ENCODE measurements around the gene NLRC5.

Gene NLRC5

DNA sequence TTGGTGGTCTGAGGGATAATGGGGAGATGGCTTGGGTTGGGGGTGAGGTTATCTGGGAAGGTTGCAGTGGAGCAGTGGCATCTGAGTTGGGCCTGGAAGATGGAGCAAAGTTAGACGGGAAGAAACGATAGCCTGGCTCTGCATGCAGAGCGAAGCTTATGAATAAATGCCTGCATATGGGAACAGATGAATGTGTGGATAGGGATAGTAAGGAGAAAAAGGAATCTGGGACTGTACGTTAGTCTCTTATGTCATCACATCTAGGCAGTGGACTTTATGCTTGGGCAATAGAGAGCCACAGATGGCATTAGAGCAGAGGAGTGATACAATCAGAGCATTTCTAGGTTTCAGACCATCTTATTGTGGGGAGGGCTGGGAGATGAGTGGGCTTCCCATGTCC lies 136.0 kb downstream of the NLRC5 start:
- TF ChIP-seq, protein P1, sequence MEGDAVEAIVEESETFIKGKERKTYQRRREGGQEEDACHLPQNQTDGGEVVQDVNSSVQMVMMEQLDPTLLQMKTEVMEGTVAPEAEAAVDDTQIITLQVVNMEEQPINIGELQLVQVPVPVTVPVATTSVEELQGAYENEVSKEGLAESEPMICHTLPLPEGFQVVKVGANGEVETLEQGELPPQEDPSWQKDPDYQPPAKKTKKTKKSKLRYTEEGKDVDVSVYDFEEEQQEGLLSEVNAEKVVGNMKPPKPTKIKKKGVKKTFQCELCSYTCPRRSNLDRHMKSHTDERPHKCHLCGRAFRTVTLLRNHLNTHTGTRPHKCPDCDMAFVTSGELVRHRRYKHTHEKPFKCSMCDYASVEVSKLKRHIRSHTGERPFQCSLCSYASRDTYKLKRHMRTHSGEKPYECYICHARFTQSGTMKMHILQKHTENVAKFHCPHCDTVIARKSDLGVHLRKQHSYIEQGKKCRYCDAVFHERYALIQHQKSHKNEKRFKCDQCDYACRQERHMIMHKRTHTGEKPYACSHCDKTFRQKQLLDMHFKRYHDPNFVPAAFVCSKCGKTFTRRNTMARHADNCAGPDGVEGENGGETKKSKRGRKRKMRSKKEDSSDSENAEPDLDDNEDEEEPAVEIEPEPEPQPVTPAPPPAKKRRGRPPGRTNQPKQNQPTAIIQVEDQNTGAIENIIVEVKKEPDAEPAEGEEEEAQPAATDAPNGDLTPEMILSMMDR (conservative IDR thresholded peaks at IDR 0.05): no peak
- no peak overlapping the region for H3K27ac ChIP-seq

DNA sequence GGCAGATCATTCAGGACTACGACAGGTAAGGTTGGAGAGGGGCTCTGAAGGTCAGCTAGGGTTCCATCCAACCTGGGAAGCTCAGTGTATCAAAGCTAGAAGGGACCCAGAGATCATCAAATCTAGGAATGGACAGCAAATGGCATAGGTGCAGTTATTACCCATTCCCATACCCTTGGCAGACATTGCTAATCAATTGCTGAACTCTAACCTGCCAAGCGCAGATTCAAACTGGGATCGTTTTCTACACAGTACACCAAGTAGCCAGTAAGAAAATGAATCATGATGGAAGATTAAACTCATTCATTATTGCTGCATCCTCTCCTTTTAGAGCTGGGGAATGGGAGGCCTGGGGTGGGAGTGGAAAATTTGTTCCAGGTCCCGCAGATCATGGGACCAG lies 136.6 kb downstream of the NLRC5 start:
- TF ChIP-seq, protein P1 (conservative IDR thresholded peaks at IDR 0.05): no peak
- H3K27ac ChIP-seq: no peak overlapping the region

DNA sequence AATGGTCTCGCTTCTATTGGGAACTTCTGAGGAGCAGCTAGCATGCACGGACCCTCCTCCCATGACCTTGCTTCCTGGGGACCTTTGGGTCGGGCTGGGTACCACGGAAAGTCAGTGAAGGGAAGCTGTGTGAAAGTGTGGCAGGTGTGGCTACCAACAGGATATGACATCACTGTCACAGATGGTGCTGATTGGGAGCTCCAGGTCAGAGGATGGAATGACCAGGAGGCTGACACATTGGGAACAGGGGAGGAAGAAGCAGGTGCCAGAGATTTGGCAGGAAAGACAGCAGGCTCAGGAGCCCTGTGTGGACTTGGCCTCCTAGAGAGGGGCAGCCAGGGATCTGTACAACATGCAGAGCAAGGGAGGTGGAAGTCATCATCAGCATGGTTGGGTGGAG lies 137.1 kb downstream of the NLRC5 start:
- TF ChIP-seq, protein P1 (conservative IDR thresholded peaks at IDR 0.05): no peak

DNA sequence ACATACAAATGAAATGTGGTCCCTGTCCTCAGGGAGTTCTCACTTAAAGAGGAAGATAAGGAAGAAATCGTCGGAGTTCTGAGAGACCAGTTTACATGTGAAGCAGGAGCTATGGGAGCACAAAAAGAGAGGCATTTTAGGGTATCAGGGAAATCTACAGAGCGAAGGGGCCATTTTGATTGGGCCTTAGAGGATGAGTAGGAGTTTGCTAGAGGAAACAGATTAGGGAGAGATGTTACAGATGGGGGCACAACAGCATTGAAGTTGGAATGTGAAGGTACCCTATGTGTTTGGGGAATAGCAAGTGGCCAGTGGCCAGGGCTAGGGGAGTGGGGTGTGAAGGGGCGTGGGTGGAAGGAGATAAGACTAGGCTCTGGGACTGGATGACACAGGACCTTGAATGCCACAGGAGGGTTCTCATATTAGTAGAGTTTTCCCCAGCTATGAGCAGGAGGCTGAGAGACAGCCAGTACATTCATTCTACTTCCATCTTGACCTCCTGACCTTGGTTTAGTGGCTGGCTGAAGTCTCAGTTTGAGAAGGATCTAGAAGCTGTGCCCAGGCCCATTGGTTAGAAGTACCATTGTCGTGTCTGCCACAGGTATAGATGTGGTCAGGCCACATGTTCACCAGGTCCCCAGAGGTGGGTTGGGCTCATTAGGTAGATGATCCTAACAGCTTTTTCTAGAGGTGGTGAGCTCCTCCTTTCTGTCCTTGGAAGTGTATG lies 137.8 kb downstream of the NLRC5 start:
- TF ChIP-seq, protein P1 (conservative IDR thresholded peaks at IDR 0.05): no peak
- no peak overlapping the region for H3K27ac ChIP-seq

More for the DNA sequence above, 137.1 kb downstream of the NLRC5 start:
- H3K27ac ChIP-seq: no peak overlapping the region

DNA sequence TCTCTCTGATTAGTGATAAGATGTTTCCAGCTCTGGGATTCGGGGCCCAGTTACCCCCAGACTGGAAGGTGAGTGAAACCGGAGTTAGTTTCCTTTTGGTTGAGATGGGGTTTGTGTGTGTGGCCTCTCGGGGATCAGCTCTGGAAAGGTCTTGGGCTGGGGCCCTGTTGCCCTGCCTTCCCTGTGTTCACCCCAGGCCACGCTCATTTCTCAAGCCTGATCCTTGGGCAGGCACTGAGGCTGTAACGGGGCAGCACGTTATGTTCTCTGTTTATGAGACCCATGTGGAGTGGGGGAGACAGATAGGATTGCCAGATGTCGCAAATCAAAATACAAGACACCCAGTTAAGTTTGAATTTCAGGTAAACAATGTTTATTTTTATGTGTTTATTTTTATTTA lies 138.5 kb downstream of the NLRC5 start:
- H3K27ac ChIP-seq: no peak overlapping the region

DNA sequence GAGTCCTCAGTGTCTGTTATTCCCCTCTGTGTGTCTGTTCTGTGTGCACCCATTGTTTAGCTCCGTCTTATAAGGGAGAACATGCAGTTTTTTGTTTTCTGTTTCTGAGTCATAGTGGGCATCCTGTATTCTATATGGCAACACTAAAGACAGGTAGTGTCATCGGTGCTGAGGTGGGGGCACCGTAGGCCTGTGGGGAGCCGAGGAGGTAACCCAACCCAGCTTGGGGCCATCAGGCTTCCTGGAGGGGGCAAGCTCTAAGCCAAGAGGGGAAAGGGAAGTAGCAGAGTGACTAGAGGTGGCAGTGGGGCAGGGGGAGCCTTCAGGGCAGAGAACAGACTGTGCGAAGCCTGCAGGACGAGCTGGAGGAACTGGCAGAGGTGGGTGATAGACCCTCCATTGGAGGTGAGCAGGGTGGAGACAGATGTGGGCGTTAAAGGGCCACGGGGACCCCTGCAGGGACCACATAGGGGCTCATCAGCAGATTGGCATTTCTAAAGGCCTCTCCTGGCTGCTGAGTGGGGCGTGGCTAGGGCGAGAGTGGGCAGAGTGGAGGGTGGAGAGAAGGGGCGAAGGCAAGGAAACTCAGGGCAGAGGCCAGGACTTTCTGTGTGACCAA lies 139.5 kb downstream of the NLRC5 start:
- no peak overlapping the region for H3K27ac ChIP-seq
- TF ChIP-seq, protein P1 (conservative IDR thresholded peaks at IDR 0.05): no peak

More for the DNA sequence above, 138.5 kb downstream of the NLRC5 start:
- TF ChIP-seq, protein P1 (conservative IDR thresholded peaks at IDR 0.05): no peak

DNA sequence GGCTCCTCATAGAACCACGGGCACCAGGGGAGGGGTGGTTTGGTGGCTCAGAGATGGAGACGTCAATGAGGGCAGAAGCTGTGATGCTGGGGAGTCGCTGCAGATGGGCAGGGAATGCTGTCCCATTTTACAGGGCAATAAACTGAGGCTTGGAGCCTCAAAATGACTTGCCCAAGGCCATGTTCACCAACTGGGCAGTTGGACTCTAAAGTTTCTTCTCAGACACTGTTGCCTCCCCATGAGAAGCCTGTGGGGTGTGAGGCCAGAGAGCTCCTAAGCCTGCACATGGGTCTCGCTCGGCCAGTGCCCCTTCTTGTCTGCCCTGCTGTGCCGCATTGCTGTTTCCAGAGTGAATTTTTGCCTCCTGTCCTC lies 141.6 kb downstream of the NLRC5 start:
- no peak overlapping the region for H3K27ac ChIP-seq
- TF ChIP-seq, protein P1 (conservative IDR thresholded peaks at IDR 0.05): no peak
